ENCODE results near the gene OR6A2.
A peak's percentile ranks its signal among the peaks of the same experiment; 100 is the strongest.
"Not testable (repeated sequence)": the region's sequence is repeated elsewhere in the genome, so short reads cannot be mapped to it uniquely, and the experiment has no call there.

Gene OR6A2

GRCh38 chr11:6799402-6799801 is at the start of gene OR6A2:
TSS of gene OR6A2 (minus strand) at chr11:6799689. CDS start at chr11:6795708, 3,981 bp downstream.
- no peak for DNase-seq

DNA sequence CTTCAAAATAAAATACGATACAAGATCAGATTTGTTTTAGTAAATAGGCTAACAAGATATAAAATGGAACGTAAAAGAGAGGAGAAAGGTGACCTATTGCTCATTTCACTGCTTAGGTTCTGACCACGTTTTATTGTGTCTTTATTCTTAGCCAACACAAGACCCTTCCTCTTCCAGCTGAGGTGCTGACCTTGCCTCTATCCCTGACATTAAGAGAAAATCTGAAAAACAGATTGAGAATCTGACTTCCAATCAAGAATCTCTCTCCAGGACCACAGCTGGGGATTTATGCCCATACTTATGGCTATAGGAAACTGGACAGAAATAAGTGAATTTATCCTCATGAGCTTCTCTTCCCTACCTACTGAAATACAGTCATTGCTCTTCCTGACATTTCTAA is 45.9 kb upstream of the OR6A2 start, which contains the start of gene OR10A5:
Gene OR10A5 (plus strand): TSS at position 301 of the 400 bp plus-strand sequence. CDS start 0 bp downstream, at position 301.
- no peak for DNase-seq

- no peak for DNase-seq
Observed at GRCh38 chr11:6844356-6844755, 44.9 kb upstream of the OR6A2 start.

DNA sequence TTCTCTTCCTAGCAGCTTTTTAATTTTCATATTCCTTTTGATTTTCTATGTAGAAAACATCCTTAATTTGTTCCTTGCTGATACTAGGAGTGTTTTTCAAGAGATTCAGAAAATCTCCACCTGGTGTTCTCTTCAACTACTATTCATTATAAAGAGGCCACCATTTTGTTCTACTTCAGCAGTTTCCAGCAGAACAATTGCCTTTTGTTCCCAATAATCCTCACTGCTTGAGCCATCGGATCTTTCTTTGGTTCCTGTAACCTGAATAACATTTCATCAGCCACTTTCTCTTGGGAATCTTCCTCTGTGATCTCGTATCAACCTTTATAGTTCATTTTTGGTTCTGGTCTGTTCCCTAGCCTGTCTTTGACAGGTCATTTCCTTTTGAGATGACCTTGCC is 44.2 kb upstream of the OR6A2 start:
- DNase-seq: no peak

GRCh38 chr11:6841694-6842093 is 42.2 kb upstream of the OR6A2 start:
- DNase-seq: no peak

- no peak for DNase-seq
Observed at GRCh38 chr11:6834021-6834420, 34.5 kb upstream of the OR6A2 start.

- DNase-seq: no peak
Observed at GRCh38 chr11:6833356-6833755, 33.9 kb upstream of the OR6A2 start.

- DNase-seq: no peak
Observed at GRCh38 chr11:6828103-6828502, 28.6 kb upstream of the OR6A2 start.

- no peak for DNase-seq
Observed at GRCh38 chr11:6825231-6825744, 25.8 kb upstream of the OR6A2 start.

- no peak for DNase-seq
Observed at GRCh38 chr11:6824136-6824823, 24.8 kb upstream of the OR6A2 start.

GRCh38 chr11:6818967-6819366 is 19.5 kb upstream of the OR6A2 start:
- no peak for DNase-seq

DNA sequence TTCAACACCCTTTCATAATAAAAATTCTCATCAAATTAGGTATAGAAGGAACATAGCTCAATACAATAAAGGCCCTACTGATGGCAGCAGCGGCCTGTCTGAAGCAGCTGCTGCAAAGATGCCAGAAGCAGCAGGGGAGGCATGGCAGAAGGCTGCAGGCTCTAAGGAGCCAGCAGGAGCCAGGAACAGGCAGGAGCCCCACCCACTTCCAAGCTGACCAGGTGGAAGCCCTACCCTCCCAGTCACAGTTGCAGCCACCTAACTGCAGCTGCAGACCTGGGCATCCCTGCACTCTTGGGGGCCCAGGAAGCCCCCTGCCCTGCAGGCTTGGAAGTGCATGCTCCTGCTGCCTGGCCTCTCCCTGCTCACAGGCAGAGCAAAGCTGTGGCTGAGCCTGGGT is 18.2 kb upstream of the OR6A2 start:
- DNase-seq: no peak

DNA sequence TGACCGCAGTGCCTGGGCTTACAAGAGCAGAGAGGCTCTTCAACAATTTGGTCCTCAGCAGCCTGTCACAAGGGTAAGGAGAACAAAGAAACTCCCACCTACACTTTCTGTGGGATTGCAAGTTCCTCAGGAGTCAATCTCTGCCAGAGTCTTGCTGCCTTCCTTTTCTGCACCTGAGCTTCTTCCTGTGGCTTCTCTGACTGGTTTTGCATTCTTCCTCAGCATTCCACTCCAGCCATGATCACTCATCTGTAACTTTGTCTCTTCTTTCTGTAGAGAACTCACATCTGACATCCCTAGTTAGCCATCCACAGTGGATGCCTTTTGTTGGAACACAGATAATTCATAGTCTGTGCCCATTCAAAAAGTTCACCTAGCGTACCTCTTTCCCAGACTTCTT is 14.2 kb upstream of the OR6A2 start:
- no peak for DNase-seq

GRCh38 chr11:6812390-6813005 is 13.0 kb upstream of the OR6A2 start:
- peak; percentile 2 for DNase-seq

DNA sequence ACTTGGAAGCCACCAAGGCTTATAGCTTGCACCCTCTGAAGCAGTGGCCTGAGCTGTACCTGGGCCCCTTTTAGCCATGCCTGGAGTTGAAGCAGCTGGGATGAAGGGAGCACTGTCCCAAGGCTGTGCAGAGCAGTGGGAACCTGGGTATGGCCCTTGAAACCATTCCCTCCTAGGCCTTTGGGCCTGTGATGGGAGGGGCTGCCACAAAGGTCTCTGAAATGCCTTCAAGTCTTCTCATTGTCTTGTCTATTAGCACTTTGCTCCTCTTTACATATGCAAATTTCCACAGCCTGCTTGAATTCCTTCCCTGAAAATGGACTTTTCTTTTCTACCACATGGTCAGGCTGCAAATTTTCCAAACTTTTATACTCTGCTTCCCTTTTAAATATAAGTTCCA is 1.6 kb upstream of the OR6A2 start:
- not testable (repeated sequence) for DNase-seq

DNA sequence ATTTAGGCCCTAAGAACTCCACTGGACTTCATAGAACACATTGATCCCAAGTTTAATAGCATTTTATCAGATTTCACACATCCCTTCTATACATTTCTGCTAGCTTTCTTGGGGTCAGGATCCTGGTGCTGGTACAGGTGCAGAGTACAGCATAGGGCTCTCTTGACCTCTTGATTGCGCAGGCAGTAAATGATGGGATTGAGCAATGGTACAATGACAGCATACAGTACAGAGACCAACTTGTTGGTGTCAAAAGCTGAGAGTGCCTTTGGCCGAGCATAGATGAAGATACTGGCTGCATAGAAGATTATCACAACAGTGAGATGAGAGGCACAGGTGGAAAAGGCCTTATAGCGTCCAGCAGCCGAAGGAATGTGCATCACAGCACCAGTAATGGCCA is 4.8 kb downstream of the OR6A2 start:
- DNase-seq: no peak

GRCh38 chr11:6790546-6790945 is 8.9 kb downstream of the OR6A2 start:
- no peak for DNase-seq

DNA sequence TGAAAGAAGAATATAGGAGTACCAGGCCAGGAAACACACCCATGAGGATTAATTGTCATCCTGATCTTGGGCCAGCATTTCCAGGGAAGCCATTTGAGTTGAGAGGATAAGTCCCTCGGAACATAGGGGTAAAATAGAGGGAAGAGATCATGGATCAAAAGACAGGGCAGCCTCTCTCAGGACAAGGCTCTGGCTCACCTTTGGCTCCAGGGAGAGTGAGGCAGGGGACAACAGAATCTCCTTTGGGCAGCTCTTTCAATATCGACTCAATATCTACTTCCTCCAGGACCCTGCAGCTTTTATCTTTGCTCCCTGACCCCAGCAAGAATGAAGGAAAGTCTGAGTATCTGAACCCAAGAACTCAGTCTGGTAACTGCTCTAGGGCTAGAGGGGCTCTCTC is 16.8 kb downstream of the OR6A2 start, which contains the start of gene OR2AG1:
Gene OR2AG1 (plus strand): TSS at position 301 of the 400 bp plus-strand sequence. CDS start 2,018 bp downstream, outside the sequence.
- DNase-seq: no peak

DNA sequence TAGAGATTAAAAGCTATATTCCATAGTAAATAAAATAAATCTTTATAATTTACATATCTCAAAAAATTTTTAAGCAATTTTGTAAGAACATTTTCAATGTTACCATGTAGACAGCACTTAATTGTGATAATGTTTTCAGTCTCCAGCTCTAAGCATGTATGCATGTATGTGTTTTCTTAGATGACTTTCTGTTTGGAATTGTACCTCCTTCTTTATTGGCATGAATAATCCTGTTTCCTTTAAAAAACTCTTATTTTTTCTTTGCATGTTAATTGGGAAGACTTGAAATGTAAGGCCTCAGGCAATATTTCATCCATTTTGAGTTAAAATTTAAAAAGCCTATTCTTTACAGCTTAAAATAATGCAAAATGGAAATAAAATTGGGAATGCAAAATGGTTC is 18.7 kb downstream of the OR6A2 start:
- no peak for DNase-seq

DNA sequence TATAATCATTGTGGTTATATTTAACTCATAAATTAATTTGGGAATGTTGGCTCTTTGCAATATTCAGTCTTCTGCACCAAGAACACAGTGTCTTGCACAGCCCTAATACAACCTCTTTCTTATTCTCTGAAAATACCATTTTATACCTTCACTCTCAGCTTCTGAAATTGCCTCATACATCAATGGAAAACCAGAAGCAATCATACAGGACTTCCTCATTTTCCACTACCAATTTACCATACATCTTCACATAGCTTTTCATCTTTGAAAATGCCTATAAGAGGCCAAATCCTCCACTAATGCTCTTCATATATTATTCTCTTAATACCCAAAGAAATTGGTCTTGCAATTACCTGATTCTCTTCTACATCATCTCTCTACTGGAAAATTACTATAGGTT is 21.0 kb downstream of the OR6A2 start:
- no peak for DNase-seq

DNA sequence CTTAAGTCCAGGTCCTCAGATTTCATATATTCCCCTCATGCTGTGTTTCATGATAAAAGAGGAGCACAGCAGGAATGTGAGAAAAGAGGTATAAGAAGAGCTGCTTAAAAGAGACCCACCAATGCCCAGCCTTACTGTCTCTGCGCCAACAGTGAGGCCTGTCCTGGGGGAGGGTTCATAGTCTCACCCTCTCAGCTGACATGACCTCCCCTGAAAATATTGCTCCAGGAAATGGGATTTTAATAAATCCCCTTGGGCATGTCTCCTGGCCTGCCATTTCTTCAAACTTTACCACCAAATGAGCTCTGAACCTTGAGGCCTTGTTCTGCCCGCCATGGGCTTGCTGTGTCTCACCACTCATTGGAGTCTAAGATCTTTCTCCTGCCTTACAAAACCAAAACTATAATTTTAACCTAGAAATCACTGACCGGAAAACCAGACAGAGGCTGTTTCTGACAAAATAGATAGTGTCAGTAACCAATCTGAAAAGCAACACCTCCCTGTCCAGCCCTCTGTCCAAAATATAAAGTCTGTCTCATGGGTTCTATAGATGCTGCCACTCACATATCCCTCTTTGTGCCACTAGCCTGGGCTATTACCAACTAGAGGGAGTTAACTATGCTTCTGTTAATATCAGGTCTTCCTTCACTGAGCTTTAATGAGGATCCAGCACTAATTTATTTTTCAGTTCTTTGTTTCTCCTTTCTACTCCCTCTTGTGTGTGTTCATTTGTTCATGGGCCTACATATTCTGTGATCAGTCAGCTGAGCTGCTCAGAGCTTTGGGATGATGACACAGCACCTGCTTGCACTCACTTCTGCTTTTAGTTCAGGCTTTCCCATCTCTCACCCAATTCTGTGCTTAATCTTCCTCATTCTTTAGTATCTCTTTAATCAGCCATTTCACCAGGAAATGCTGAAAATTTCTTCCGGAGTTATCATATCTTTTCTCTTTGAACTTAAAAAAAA is 27.3 kb downstream of the OR6A2 start, which contains the start of gene OR2AG2:
Gene OR2AG2 (minus strand): TSS at position 51 of the 968 bp plus-strand sequence. CDS start 3,019 bp downstream, outside the sequence.
- DNase-seq: peak; percentile 36

GRCh38 chr11:6757373-6757967 is 42.0 kb downstream of the OR6A2 start:
- no peak for DNase-seq

GRCh38 chr11:6755953-6756347 is 43.5 kb downstream of the OR6A2 start:
- no peak for DNase-seq

All from SIG-M5 (cell line).